ENCODE results near the gene NPTXR. TPM values are rescaled to one million over a fixed set of nuclear protein-coding genes. Genes with fewer than 3 reads are reported as not detected.

The NPTXR gene
- total and polyA plus RNA-seq, 10 of the 15 experiments (the other 5 are each of a cell fraction or from before 2014, with no cell fraction given): 0.02 to 0.38 (median 0.07) TPM; not detected in 2

GRCh38 chr22:38872172-38872830 is 28.5 kb upstream of the NPTXR start, which contains the start of gene CBX6 (continued):
- TF ChIP-seq ZBTB4 (CRISPR knock-in tag; IDR thresholded peaks at IDR 0.05) (no peak), MEF2A (IDR thresholded peaks at IDR 0.05; ENCODE audit: insufficient read depth, low read depth, low read length) (no peak), SIN3A (IDR thresholded peaks at IDR 0.05; ENCODE audit: low read depth, low read length) (no peak), FOXK2 (IDR thresholded peaks at IDR 0.05) (no peak), RELB (IDR thresholded peaks at IDR 0.05; ENCODE audit: low read depth) (peak; percentile 87)
- TF ChIP-seq, protein P1, sequence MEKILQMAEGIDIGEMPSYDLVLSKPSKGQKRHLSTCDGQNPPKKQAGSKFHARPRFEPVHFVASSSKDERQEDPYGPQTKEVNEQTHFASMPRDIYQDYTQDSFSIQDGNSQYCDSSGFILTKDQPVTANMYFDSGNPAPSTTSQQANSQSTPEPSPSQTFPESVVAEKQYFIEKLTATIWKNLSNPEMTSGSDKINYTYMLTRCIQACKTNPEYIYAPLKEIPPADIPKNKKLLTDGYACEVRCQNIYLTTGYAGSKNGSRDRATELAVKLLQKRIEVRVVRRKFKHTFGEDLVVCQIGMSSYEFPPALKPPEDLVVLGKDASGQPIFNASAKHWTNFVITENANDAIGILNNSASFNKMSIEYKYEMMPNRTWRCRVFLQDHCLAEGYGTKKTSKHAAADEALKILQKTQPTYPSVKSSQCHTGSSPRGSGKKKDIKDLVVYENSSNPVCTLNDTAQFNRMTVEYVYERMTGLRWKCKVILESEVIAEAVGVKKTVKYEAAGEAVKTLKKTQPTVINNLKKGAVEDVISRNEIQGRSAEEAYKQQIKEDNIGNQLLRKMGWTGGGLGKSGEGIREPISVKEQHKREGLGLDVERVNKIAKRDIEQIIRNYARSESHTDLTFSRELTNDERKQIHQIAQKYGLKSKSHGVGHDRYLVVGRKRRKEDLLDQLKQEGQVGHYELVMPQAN (conservative IDR thresholded peaks at IDR 0.05): peak; percentile 48; the same call in 1 of the 2 replicates
- TF ChIP-seq, protein P2, sequence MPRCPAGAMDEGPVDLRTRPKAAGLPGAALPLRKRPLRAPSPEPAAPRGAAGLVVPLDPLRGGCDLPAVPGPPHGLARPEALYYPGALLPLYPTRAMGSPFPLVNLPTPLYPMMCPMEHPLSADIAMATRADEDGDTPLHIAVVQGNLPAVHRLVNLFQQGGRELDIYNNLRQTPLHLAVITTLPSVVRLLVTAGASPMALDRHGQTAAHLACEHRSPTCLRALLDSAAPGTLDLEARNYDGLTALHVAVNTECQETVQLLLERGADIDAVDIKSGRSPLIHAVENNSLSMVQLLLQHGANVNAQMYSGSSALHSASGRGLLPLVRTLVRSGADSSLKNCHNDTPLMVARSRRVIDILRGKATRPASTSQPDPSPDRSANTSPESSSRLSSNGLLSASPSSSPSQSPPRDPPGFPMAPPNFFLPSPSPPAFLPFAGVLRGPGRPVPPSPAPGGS (IDR thresholded peaks at IDR 0.05; ENCODE audit: borderline replicate concordance, insufficient read depth, low read depth, low read length, poor library complexity, severe bottlenecking): no peak
- TF ChIP-seq, protein P3, sequence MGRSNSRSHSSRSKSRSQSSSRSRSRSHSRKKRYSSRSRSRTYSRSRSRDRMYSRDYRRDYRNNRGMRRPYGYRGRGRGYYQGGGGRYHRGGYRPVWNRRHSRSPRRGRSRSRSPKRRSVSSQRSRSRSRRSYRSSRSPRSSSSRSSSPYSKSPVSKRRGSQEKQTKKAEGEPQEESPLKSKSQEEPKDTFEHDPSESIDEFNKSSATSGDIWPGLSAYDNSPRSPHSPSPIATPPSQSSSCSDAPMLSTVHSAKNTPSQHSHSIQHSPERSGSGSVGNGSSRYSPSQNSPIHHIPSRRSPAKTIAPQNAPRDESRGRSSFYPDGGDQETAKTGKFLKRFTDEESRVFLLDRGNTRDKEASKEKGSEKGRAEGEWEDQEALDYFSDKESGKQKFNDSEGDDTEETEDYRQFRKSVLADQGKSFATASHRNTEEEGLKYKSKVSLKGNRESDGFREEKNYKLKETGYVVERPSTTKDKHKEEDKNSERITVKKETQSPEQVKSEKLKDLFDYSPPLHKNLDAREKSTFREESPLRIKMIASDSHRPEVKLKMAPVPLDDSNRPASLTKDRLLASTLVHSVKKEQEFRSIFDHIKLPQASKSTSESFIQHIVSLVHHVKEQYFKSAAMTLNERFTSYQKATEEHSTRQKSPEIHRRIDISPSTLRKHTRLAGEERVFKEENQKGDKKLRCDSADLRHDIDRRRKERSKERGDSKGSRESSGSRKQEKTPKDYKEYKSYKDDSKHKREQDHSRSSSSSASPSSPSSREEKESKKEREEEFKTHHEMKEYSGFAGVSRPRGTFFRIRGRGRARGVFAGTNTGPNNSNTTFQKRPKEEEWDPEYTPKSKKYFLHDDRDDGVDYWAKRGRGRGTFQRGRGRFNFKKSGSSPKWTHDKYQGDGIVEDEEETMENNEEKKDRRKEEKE (IDR thresholded peaks at IDR 0.05): 0 out of 2 replicates have a peak, but pooled peaks have one; percentile 41
- TF ChIP-seq, protein P4, sequence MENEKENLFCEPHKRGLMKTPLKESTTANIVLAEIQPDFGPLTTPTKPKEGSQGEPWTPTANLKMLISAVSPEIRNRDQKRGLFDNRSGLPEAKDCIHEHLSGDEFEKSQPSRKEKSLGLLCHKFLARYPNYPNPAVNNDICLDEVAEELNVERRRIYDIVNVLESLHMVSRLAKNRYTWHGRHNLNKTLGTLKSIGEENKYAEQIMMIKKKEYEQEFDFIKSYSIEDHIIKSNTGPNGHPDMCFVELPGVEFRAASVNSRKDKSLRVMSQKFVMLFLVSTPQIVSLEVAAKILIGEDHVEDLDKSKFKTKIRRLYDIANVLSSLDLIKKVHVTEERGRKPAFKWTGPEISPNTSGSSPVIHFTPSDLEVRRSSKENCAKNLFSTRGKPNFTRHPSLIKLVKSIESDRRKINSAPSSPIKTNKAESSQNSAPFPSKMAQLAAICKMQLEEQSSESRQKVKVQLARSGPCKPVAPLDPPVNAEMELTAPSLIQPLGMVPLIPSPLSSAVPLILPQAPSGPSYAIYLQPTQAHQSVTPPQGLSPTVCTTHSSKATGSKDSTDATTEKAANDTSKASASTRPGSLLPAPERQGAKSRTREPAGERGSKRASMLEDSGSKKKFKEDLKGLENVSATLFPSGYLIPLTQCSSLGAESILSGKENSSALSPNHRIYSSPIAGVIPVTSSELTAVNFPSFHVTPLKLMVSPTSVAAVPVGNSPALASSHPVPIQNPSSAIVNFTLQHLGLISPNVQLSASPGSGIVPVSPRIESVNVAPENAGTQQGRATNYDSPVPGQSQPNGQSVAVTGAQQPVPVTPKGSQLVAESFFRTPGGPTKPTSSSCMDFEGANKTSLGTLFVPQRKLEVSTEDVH (IDR thresholded peaks at IDR 0.05; ENCODE audit: low read depth, partially characterized antibody): no peak
- TF ChIP-seq, protein P5, sequence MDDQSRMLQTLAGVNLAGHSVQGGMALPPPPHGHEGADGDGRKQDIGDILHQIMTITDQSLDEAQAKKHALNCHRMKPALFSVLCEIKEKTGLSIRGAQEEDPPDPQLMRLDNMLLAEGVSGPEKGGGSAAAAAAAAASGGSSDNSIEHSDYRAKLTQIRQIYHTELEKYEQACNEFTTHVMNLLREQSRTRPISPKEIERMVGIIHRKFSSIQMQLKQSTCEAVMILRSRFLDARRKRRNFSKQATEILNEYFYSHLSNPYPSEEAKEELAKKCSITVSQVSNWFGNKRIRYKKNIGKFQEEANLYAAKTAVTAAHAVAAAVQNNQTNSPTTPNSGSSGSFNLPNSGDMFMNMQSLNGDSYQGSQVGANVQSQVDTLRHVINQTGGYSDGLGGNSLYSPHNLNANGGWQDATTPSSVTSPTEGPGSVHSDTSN (IDR thresholded peaks at IDR 0.05; ENCODE audit: insufficient replicate concordance, low read depth, low read length): no peak

Data from GM12878 (cell line).